Cerebellar nuclear complex (tissue), 1 donor: ENCODE results near the gene DKK2.

Experiments used
- DNase-seq, 2 experiments: peaks; one replicate each; lab custom pipeline; 2025; lab: John Stamatoyannopoulos, UW

The DKK2 gene

DNA sequence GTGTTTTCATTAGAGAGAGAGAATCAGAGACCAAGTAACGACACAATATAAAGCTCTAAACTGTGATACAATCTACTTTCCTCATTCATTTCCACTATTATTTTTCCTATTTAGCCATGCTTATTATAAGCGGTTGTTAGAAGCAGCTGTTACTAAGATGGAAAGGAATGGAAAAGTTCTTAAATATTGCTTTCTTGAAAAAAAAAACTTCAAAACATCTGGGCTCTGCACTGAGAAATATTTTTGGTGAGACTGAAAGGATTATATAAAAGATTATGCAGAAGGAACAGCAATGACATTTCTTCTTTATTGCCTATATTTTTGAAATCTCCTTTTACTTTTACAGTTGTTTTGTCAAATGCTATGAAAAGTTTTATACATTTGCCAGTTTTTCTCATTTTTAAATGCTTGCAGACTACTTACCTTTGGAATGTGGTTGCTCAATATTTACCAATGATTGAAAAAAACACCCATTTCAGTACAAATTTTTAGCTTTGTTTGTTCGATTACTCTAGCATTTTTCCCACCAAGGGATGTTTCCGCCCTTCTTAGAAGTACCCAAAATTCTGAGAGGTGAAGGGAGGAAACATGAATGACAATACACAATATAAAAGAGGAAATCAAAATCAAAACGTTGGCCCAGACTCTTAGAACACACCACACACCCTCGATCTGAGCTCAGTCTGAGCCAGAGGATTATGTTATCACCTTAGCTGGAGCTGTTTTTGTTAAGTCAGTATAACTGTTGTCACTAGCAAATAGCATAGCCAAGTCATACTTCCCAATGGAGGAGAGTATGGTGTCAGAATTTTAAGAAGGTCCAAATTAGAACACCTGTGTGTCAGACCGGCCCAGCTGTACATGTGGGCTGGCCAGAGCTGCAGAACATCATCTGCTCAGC is 18.4 kb downstream of the DKK2 start:
- no peak for DNase-seq

DNA sequence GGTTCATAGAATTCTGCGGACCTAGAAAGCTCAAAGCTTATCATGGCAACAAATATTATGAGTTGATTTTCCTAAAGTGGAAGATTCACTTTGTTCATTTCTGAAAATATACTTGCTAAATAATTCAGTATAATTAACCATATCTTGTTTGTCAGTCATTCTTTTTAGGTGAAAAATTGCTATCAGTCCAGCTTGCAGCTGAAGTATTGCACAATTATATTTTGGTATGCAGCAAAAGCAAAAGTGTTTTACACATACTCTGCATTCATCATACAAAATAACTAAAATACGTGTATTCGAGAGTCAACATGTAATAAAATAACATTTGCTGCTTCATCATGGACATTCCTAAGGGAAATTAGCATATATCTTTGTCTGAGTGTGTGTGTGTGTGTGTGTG is 24.8 kb downstream of the DKK2 start:
- DNase-seq, result no peak

DNA sequence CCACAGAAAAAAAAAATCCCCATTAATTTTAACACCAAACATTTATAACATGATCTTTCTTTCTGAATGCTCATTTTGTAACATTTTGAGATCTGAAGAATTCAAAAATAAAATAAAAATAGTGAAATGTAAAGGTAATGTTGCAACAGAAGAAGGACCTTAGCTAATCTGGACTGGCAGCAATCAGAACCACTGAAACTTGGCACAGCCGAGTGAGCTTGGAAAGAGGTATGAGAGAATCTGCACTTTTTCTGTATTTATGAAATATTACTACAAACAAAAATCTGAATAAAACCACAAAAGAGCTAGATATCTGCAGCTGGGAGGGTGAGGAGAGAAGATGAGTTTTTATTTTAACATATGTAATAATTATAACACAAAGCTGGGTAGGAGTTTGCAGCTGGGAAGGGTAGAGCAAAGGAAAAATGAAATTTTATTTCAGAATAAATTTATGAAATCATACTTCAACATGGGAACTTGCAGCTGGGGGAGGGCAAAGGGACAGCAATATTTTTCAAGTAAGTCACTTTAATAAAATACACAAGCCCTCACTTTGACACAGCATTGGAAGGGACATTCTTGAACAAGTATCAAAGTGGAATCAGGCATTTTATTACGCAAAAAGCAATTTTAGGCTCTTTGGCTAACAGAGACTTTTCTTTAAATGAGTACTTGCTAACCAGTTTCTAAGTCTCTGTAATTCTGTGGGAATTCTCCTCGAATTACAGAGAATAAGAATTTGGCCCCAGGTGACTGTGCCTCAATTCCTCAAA is 26.7 kb downstream of the DKK2 start:
- DNase-seq, result no peak

DNA sequence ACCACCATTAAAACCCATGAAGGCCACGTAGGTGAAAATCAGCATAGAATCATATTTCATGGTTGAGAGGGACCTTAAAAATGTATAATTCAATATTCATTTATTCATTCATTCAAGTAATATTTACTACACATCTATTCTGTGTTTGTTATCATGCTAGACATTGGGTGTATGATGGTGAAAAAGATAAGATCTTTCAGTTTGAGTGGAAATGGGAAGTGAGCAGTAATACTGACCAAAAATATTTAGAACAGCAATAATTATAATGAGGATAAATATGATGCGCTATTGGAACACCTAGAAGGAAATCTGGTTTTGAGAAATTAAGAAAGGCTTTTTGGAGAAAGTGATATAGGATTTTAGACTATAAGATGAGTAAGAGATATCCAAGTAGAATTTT is 28.0 kb downstream of the DKK2 start:
- DNase-seq, result no peak

DNA sequence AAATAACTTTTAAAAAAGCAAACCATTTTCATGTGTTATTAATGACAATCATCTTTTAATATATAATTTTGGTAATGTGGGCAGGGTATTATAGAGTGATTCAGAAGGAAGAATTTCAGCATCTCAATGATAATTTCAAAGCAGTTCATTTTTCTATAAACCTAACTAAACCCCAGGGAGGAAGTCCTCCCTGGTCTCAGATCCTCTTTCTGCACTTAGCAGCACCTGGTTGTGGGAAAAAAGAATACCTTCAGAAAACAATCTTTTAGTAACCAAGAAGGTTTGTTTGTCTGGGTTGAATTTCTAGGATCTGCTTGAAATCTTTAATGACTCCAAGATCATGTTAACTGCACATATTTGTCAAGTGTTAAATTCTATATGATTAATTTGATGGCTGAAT is 29.9 kb downstream of the DKK2 start:
- no peak for DNase-seq

DNA sequence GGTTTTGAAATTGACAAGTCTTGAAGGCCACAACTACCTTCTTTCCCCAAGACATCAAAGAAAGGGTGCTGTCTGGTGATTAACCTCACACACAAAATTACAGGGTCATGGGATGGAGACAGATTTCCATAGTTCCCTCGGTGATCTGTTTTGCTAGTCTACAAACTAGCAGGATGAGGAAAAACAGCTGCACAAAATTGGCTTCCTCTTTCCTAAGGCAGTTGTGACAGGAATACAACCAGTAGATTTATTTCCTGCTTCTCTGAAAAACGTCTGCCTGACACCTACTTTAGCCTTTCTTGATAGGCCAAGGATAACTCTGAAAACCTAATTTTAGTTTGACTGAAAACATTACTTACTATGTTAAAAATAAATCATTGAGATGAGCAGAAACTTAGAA is 39.6 kb downstream of the DKK2 start:
- DNase-seq, result no peak

DNA sequence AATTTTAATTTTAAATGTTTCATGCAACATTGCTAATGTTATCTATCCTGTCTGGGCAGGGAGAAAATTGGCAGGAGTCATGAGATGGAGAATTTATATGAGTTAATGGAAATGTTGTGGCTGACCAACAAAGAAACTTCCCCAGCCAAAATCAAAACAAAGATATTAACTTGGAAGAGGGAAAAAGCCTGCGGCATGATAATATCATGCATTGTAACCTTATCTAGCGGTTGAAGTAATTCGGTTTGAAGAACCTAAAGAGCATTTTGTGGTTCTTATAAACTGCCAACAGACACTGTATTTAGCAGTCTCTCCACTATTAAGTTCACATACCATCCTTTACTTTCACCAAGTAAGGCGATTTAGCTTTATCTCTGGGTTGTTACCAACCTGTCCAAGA is 42.3 kb downstream of the DKK2 start:
- DNase-seq, result no peak

DNA sequence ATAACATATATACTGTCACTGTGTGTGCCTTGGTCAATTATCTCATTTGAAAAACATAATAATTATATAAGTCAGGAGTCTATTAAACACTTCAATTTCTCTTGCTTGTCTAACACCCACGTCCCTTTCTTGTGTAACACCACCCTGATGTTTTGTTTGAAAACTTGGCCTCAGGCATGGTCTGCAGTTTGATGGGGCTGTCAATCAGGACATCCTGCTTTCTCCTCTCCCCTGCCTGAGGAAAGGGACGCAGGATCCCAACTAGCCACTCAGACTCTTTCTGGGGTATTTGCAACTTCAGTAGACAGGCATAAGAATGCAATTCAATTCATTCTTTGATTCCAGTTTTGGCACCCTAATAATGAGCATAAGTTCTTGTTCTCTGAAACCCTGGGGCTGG is 48.8 kb downstream of the DKK2 start:
- no peak for DNase-seq

DNA sequence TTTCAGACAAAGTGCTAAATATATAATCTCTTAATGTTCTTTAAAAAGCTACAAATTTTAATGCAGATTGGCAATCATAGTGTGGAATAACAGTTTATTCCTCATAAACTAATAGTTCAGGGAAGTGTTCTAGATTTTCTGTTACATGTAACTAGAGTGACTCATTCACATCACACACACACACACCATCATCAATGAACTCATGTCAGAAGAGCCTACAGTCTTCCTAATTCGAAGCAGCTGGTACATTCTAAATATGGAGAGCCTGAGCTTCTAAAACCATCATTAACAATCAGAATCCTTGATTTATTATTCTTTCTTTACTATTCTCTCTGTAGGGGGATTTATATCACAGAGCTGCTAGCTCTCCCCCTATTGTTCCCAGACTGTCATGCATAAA is 49.6 kb downstream of the DKK2 start:
- DNase-seq, result no peak

DNA sequence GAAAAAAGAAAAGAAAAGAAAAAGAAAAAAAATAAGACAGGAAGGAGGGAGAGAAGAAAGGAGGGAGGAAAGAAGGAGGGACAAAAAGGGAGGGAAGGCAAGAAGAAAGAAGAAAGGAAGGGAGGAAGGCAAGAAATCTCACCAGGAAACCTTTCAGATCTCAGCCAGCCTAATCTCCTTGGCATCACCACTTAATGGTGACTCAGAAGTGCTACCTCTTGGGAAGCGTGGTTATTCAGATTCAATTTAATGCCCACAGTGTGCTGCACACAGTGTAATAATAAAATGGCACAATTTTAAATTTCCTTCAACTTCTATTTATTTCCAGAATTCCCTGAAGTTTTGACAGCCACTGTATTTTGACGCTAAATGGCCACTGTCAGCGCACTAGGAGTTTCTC is 50.3 kb downstream of the DKK2 start:
- no peak for DNase-seq

DNA sequence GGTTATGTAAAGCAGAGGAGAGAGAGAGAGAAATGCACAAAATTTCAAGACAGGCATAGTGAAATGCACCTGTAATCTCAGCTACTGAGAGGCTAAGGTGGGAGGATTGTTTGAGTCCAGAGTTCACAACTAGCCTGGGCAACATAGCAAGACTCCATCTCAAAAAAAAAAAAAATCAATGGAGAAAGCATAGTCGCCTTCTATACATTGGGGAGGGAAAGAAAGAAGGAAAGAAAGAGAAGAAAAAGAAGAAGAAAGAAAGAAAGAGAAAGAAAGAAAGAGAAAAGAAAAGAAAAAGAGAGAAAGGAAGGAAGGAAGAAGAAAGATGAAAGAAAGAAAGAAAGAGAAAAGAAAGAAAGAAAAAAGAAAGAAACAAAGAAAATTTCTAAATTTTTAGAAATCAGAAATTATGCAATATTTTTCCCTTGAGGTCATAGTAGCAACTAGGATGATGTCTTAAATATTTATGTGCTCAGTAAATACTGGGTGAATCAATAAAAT is 53.4 kb downstream of the DKK2 start:
- DNase-seq, result no peak

DNA sequence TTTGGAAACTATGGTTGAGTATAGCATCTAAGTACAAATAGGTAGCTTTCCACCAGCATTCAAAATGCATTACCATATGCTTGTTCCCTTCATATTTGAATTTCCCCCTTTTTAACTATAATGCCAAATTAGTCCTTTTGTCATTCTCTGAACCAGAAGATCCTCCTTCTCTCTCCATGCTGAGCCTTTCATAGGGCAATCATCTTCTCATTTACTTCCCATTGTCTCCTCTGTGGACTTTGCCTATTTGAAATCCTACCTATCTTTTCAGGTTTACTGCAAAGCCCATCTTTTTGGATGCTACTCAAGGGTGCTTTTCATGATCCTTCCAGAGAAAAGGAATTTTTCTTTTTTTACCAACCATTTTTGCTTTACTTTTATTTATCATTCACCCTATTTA is 54.7 kb downstream of the DKK2 start:
- no peak for DNase-seq

DNA sequence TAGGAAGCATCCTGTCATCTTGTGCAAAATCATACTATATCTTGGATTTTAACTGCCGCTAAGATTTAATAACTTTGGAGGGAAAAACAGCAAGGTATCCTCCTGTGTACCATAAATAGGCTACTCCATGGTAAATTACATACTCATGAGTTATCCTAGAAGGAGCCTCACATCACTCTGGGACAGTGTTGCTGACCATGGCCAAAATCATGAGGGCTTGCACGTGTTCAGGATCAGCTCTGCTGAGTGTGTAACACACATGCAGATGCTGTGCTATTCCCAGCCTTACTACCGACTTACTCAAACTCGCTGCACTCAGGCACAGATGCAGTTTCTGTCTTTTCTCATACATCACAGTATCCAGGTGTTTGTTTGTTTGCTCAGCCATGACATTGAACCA is 56.6 kb downstream of the DKK2 start:
- DNase-seq, result no peak

DNA sequence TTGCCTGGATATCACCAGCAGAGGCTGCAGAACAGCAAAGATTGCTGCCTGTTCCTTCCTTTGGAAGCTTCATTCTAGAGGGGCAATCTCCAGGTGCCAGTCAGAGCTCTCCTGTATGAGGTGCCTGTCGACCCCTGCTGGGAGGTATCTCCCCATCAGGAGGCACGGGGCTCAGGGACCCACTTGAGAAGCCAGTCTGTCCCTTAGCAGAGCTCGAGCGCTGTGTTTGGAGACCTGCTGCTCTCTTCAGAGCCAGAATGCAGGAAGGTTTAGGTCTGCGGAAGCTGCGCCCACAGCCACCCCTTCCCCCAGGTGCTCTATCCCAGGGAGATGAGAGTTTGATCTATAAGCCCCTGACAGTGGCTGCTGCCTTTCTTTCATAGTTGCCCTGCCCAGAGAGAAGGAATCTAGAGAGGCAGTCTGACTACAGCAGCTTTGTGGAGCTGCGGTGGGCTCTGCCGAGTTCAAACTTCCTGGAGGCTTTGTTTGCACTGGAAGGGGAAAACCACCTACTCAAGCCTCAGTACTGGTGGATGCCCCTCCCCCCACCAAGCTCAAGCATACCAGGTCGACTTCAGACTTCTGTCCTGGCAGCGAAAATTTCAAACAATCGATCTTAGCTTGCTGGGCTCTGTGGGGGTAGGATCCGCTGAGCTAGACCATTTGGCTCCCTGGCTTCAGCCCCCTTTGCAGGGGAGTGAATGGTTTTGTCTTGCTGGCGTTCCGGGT is 57.9 kb downstream of the DKK2 start:
- no peak for DNase-seq

DNA sequence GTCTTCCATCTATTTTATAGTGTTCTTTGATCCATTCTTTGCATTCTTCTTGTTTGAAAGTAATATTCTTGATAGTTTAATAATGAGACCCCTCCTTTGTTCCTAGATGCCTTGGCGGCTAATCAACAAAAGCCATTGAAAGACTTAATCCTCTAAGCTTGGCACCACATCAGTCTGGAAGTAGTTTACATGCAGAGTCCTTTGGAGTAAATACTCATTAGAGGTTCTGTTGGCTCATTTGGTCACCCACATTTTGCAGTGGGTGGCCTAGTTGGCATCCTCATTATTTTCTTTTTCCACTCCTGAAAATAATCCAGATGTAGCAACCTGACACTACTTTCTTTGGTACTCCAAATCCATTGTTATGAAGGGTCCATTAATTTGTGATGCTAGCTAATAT is 64.5 kb downstream of the DKK2 start:
- DNase-seq, result no peak

DNA sequence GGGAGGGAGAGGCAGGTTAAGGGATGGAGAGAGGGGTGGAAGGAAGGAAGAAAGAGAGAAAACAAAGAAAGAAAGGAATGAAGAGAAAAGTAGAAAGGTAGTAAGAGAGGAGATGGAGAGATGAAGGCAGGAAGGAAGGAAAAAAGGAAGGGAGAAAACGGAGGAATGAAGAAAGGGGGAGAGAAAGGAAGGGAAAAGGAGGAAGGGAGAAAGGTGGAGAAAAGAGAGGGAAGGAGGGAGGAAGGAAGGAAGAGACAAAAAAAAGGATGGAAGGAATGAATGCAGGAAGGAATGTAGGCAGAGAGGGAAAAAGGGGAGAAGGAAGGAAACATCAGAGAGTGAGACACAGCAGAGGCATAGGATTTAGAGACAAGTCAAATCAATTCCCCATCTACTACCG is 68.2 kb downstream of the DKK2 start:
- no peak for DNase-seq

DNA sequence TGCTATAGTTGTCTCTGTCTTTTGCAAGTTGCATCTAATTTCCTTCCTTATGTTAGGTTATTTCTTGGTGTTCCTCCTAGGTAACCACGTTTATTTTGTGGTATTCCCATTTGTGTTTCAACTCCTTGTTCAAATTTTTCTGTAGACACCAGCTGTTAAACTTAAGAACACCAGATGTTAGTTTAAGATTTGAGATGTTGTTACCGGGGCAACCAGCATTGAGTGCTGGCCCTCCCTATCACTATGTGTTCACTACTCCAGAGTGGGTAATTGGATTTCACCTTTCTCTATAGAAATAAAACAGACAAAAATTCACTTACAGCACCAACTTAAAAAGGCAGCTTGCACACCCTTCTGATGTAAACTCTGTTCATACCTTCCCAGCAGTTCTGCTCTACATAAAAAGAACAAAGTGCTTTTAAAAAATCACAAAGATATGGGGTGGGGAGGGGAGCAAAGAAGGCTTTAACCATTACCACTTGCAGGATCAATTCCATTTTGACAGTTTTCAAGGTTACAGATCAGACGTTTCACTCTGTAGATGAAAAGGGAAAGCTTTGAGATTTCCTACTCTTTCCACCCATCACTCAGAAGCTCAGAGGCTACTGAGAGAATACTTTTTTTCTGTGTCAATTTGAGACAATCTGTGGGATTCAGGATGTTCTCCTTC is 82.9 kb downstream of the DKK2 start:
- DNase-seq, result no peak

DNA sequence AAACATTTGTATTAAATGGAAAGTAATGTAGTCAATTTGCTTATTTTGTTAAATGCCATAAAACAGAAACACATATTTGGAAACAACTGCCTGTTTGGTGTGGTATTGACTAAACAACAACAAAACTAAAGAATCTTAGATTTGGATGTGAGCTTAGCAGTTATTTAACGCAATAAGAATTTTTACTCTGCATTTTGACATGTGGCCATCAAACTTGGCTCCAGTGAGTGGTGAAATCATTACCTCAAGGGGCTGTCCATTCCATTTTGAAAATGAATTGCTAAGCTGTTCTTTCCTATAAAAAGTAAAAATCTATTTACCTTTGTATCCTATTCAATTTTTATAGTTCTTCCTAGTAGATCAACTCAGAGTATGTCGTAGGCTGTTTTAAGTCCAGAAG is 84.2 kb downstream of the DKK2 start:
- no peak for DNase-seq

DNA sequence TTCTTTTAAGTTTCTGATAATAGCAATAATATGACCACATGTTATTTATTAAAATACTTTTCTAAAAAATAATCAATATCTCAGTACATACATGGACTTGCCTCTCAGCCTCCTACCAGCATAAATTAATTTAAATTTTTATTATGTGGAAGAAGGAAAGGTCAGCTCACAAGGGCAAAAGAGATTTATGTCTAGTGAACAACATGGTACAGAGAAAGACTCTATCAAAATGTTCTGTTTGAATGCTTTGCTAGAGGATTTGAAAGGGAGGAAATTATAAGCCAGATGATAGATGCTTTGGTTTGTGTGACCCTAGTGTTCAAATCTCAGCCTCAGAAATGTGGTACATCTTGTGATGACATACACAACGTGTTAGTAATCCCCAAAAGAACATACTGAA is 94.3 kb downstream of the DKK2 start:
- no peak for DNase-seq

DNA sequence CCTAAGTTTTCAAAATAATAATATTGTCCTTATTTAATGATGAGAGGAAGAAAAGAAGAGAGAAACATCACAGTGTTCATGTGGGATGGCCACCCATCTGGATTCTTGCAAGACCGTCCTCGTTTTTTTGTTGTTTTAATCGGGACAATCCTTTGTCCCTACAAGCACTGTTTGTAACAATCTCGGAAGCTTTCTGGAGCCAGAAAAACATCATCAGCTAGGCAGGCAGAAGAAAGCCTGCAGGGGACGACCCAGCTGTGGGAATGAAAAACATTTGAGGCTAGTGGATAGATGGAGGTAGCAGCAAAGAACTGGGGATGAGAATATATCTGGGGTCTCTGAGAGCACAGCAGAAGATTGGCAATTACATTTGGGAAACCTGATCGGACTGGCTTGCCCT is 105.6 kb downstream of the DKK2 start:
- no peak for DNase-seq

DNA sequence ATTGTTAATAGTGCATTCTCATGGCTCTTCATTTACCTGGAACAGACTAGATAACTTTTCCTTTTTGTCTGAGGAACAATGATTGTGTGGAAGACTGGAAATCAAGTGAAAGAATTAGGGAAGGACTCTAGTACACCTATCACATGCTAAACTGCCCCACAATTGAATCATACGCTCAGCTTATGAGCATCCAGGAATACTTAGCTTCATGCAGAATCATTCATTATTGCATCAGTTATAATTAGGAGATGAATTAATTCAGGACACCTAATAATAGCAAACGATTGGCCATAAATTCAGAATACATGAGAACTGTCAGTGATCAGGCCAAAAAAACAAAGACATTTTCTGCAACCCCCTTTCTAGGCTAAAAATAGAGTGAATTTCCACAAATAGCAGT is 106.9 kb downstream of the DKK2 start:
- DNase-seq, result no peak

DNA sequence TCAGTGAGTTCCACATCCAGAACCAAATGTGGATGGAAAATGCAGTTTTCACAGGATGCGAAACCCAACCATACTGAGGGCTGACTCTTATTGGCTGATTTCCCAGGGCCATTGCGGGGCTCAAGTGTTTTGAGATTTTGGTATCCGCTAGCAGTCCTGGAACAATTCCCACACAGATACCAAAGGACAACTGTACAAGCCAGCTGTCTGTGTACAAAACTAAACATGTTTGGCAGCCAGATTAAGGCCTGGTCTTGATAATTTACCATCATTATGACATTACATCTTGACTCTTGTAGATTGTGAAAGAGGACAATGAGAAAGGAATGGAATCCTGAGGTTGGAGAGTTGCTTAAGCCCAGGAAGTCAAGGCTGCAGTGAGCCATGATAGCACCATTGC is 121.9 kb downstream of the DKK2 start:
- DNase-seq, result no peak
